Body of pancreas (tissue), 4 donors: ENCODE results near the gene TRAF3. TPM values are rescaled to one million over a fixed set of nuclear protein-coding genes. Genes with fewer than 3 reads are reported as not detected.

Source experiments
- ATAC-seq: fragments of 150-250 bp; one replicate; pipeline ENCODE4 v1.9.1; 2016
- DNase-seq, 4 donors: peaks; one replicate each; pipeline ENCODE4 v3.0.0-alpha.2; 2019
- H3K27ac ChIP-seq, 4 donors: fragments of 200-600 bp; sonication (generic); 1 replicate in 3 of 4; 2 replicates in 1 of 4; pipeline versions ENCODE4 v1.5.1 to v1.6.1; 2016 to 2019; ENCODE audit warnings: mild to moderate bottlenecking in 1 of 4, mixed read lengths in 1 of 4, moderate library complexity in 1 of 4
- H3K27me3 ChIP-seq, 2 donors: fragments of 200-600 bp; sonication (generic); one replicate each; pipeline ENCODE4 v1.6.0; 2016; ENCODE audit warnings: mild to moderate bottlenecking in 1 of 2
- H3K36me3 ChIP-seq, 2 donors: fragments of 200-600 bp; sonication (generic); replicated peaks in 1 of 2; 2 replicates each; pipeline ENCODE4 v1.5.1; 2016; ENCODE audit warnings: low read depth in 2 of 2; ENCODE audit not compliant: insufficient read depth in 1 of 2
- H3K4me1 ChIP-seq: fragments of 200-600 bp; sonication (generic); one replicate; pipeline ENCODE4 v1.6.0; 2016
- H3K4me3 ChIP-seq, 2 donors: fragments of 200-600 bp; sonication (generic); 1 replicate in 1 of 2; 2 replicates in 1 of 2; pipeline ENCODE4 v1.5.1; 2016 to 2019
- H3K9me3 ChIP-seq, 3 donors: fragments of 200-600 bp; sonication (generic); 1 replicate in 2 of 3; 2 replicates in 1 of 3; pipeline ENCODE4 v1.5.1; 2016
- POLR2A ChIP-seq, 3 donors: fragments of 450-650 bp; IDR thresholded peaks; one replicate each; pipeline ENCODE4 v1.6.1; 2016; ENCODE audit warnings: antibody characterized with exemption in 3 of 3, mild to moderate bottlenecking in 2 of 3
- WGBS, 2 donors: methylation state at CpG; one replicate each; pipeline ENCODE4 v1.1.5; 2017; 5-methylcytosine and 5-hydroxymethylcytosine counted together
- intact Hi-C: fragments of 100-400 bp; cut with DNase I; formaldehyde crosslinking; loops from one replicate; pipeline ENCODE4 v1.15.1; 2023
- total RNA-seq, 2 donors: library from RNA; depleted of rRNA; stranded (reverse); fragments of >200 nt; gene quantifications; one replicate each; pipeline ENCODE4 v1.1.0, GENCODE V29; 2016
- TF ChIP-seq, protein P1 (sequence below), 7 experiments: fragments of 450-650 bp in 4 of 7; fragments of 200-600 bp in 3 of 7; sonication (generic) in 3 of 7; IDR thresholded peaks; one replicate each; pipeline ENCODE4 v1.5.1; 2016 to 2019; ENCODE audit warnings: antibody characterized with exemption in 7 of 7

The TRAF3 gene
- total RNA-seq, 2 donors from 2014 or later, result 10.4 to 22.7 TPM

- Histone ChIP-seq H3K27me3 (no peaks in the 10 kb centered on the region), H3K9me3 (no peaks in the 10 kb centered on the region), H3K4me3 (no peak overlapping the region), H3K27ac (no peak overlapping the region), H3K4me1 (no peaks in the 10 kb centered on the region), H3K36me3 (no peaks in the 10 kb centered on the region)
- TF ChIP-seq POLR2A (IDR thresholded peaks at IDR 0.05), result no peak
- TF ChIP-seq, protein P1, sequence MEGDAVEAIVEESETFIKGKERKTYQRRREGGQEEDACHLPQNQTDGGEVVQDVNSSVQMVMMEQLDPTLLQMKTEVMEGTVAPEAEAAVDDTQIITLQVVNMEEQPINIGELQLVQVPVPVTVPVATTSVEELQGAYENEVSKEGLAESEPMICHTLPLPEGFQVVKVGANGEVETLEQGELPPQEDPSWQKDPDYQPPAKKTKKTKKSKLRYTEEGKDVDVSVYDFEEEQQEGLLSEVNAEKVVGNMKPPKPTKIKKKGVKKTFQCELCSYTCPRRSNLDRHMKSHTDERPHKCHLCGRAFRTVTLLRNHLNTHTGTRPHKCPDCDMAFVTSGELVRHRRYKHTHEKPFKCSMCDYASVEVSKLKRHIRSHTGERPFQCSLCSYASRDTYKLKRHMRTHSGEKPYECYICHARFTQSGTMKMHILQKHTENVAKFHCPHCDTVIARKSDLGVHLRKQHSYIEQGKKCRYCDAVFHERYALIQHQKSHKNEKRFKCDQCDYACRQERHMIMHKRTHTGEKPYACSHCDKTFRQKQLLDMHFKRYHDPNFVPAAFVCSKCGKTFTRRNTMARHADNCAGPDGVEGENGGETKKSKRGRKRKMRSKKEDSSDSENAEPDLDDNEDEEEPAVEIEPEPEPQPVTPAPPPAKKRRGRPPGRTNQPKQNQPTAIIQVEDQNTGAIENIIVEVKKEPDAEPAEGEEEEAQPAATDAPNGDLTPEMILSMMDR (IDR thresholded peaks at IDR 0.05), result no peak
- no peak for ATAC-seq
- 83 to 85% methylated on average over 18 of the region's 18 CpGs for WGBS, 2 donors
- intact Hi-C loops, result no loop called here
- no peak for DNase-seq
These were observed 121.7 kb downstream of the TRAF3 start for GRCh38 chr14:102898776-102899515.

DNA sequence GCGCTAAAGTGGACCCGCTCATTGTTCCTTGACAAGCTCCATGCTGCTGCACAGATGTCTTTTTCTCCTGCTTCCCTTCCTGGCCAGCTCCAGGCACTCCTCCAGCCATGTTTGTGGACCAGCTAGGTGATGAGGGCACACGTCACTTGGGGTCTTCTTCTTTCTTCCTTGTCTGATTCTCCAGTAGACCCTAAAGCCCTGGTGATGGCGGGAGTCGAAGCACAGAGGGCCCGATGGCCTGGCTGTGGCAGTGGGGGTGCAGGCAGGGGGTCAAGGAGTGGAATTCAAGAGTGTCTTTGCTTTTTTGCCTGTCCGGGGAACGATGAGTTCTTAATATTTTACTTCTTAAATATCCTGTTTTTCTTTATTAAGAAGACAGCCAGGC is 122.3 kb downstream of the TRAF3 start:
- Histone ChIP-seq H3K27me3 (no peaks in the 10 kb centered on the region), H3K27ac (no peak overlapping the region), H3K9me3 (no peaks in the 10 kb centered on the region), H3K4me1 (no peaks in the 10 kb centered on the region), H3K36me3 (no peaks in the 10 kb centered on the region), H3K4me3 (no peak overlapping the region)
- 94 to 96% methylated on average over 8 of the region's 8 CpGs for whole genome bisulfite sequencing, 2 donors
- intact Hi-C loops, result no loop called here
- no peak for DNase-seq
- ATAC-seq, result no peak
- TF ChIP-seq POLR2A (IDR thresholded peaks at IDR 0.05), result no peak
- TF ChIP-seq, protein P1 (IDR thresholded peaks at IDR 0.05), result no peak

DNA sequence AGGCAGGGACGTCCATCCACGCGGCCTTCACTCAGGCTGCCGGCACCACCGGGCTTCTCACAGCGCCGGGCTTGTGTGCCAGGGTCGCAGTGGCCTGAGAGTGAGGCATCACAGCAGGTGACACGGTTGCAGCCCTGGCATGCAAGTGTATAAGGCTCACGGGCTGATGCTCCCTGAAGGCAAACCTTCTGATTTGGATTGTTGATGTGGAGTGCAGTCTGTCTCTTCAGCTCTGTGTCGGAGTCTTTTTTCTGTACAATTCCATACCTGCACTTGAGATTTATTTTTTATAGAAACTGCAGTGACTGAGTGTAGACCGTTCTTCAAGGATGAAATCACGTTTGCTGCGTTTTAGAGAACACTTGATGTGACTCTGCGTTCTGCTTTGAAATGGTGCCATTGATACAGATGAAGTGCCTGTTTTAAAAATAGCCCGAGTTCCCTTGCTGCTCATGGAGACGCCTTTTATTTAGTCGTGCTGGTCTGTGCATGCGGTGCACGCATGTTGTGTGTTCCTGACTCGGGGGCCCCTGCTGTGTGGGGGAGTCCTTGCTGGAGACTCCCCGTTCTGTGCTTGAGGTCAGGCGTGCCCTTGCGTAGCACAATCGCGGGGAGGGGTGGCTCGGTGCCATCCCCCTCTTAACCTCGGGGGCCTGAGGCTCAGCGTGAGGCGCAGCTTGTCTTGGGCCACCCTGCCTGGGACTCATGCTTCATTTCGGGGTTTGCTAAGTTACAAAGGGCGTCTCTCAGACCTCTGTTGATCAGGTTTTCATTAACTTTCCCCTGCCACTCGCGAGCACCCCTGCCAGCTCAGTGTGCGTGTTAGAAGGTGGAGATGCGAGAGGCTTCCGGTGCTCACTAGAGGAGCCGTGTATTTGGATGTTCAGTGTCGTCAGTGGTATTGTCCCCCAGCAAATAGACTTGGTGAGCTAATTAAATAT is 123.7 kb downstream of the TRAF3 start:
- intact Hi-C loops, result no loop called here
- H3K4me1 ChIP-seq, result no peaks in the 10 kb centered on the region
- H3K27me3 ChIP-seq, result no peaks in the 10 kb centered on the region
- WGBS, 2 donors, result 81 to 90% methylated on average over 37 to 39 of the region's 39 CpGs
- ATAC-seq (no peak), DNase-seq (no peak)
- TF ChIP-seq, protein P1 (IDR thresholded peaks at IDR 0.05), result no peak
- no peak for TF ChIP-seq POLR2A (IDR thresholded peaks at IDR 0.05)
- no peak overlapping the region for H3K27ac ChIP-seq
- no peaks in the 10 kb centered on the region for H3K9me3 ChIP-seq
- no peak overlapping the region for H3K4me3 ChIP-seq
- H3K36me3 ChIP-seq, result peaks cover 0 to 7% of the 10 kb centered on the region in 2 donors

GRCh38 chr14:102901633-102902032 is 124.4 kb downstream of the TRAF3 start:
- ATAC-seq (no peak), DNase-seq (no peak)
- H3K27me3 ChIP-seq, result no peaks in the 10 kb centered on the region
- no peaks in the 10 kb centered on the region for H3K9me3 ChIP-seq
- intact Hi-C loops, result no loop called here
- TF ChIP-seq, protein P1 (IDR thresholded peaks at IDR 0.05), result no peak
- TF ChIP-seq POLR2A (IDR thresholded peaks at IDR 0.05), result no peak
- H3K4me3 ChIP-seq, result no peak overlapping the region
- H3K4me1 ChIP-seq, result no peaks in the 10 kb centered on the region
- no peak overlapping the region for H3K27ac ChIP-seq
- WGBS, 2 donors, result 68 to 86% methylated on average over 3 to 4 of the region's 4 CpGs
- peaks cover 0 to 7% of the 10 kb centered on the region in 2 donors for H3K36me3 ChIP-seq
